Colonic mucosa (tissue), 4 donors: ENCODE results near the gene XPO4. TPM values are rescaled to one million over a fixed set of nuclear protein-coding genes. Genes with fewer than 3 reads are reported as not detected.

Experiments
- DNase-seq: peaks from one replicate; pipeline ENCODE4 v3.0.0-alpha.2; 2020
- H3K27ac ChIP-seq: fragments of 200-600 bp; one replicate; pipeline ENCODE4 v1.8.0; 2021
- H3K27me3 ChIP-seq: fragments of 200-600 bp; one replicate; pipeline ENCODE4 v1.8.0; 2021
- H3K36me3 ChIP-seq: fragments of 200-600 bp; one replicate; pipeline ENCODE4 v1.8.0; 2021
- H3K4me1 ChIP-seq: fragments of 200-600 bp; one replicate; pipeline ENCODE4 v1.8.0; 2021; ENCODE audit warnings: mild to moderate bottlenecking
- H3K4me3 ChIP-seq: fragments of 200-600 bp; one replicate; pipeline ENCODE4 v1.8.0; 2021
- H3K9ac ChIP-seq, 2 donors: one replicate each; pipeline ENCODE4 v1.7.0; 2013; ENCODE audit warnings: control low read depth in 2 of 2, low read depth in 2 of 2, low read length in 2 of 2
- H3K9me3 ChIP-seq: fragments of 200-600 bp; one replicate; pipeline ENCODE4 v1.8.0; 2021
- CTCF ChIP-seq: fragments of 200-600 bp; IDR thresholded peaks from one replicate; pipeline ENCODE4 v1.8.0; 2022; ENCODE audit warnings: antibody characterized with exemption, mild to moderate bottlenecking
- intact Hi-C: fragments of 100-400 bp; cut with DNase I; formaldehyde crosslinking; loops from one replicate; pipeline ENCODE4 v1.14.1; 2022
- total RNA-seq, 2 donors: library from RNA; stranded (reverse); fragmentation: NEBNext Ultra II Directional in 1 of 2; extraction: Animal tissue kit (Norgen Biotek cat#: 25700) in 1 of 2; gene quantifications; one replicate each; pipeline ENCODE4 v1.2.1, GENCODE V29; 2021
- donor health status: healthy.
- donor health status: DM: no; HTN: no; CAD: no.
- donor health status: DM: no; HTN: no; CAD: no.

The XPO4 gene
- total RNA-seq, 2 donors from 2014 or later: 9.1 to 18.2 TPM

DNA sequence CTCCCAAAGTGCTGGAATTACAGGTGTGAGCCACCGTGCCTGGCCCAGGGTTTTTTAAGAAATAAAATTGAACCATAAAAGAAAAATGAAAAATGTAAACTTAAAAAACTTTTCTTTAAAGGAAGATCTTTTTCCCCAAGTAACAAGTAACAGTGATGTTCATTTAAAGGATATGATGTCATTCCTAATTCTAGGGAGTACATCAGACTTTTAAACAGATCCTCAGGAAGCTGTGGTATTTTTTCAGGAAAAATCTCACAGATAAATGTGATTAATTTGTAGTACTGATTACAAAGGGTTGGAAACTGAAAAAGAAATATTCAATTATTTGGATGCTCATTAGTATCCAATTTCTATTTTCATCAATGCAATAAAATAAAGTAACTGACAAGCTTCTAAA is 114.2 kb downstream of the XPO4 start:
- Histone ChIP-seq H3K27me3 (no peaks in the 10 kb centered on the region), H3K27ac (no peak overlapping the region), H3K4me3 (no peak overlapping the region), H3K9ac (no peak overlapping the region), H3K9me3 (no peaks in the 10 kb centered on the region), H3K4me1 (no peaks in the 10 kb centered on the region), H3K36me3 (no peaks in the 10 kb centered on the region)
- intact Hi-C loops: no loop called here
- TF ChIP-seq CTCF: no peak
- DNase-seq: no peak

DNA sequence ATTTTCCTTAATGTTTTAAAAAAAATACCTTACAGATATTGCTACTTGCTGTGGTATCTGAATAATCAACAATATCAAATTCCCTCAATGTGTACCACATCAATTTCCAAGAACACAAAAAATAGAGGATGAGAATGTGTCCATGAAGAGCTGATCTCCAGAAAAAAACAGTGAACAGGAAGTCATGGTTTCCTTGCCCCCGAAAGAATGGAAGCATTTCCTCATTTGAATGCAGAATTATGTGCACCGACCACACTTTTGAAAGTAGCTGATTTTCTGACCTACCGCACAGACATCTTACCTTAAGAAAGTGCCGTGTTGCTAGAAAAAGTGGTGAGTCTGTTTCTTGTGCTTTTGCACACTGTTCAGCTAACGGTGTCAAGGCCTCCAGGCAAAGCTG is 115.4 kb downstream of the XPO4 start:
- intact Hi-C loops: no loop called here
- TF ChIP-seq CTCF: no peak

GRCh38 chr13:20782116-20782708 is 120.3 kb downstream of the XPO4 start:
- Histone ChIP-seq H3K27ac (no peak overlapping the region), H3K4me1 (no peaks in the 10 kb centered on the region), H3K4me3 (no peak overlapping the region), H3K27me3 (no peaks in the 10 kb centered on the region), H3K36me3 (no peaks in the 10 kb centered on the region), H3K9ac (no peak overlapping the region), H3K9me3 (no peaks in the 10 kb centered on the region)
- no peak for TF ChIP-seq CTCF
- DNase-seq: no peak
- intact Hi-C loops: no loop called here

More for the DNA sequence above, 115.4 kb downstream of the XPO4 start:
- Histone ChIP-seq H3K9ac (no peak overlapping the region), H3K4me1 (no peaks in the 10 kb centered on the region), H3K27me3 (no peaks in the 10 kb centered on the region), H3K9me3 (no peaks in the 10 kb centered on the region), H3K4me3 (no peak overlapping the region), H3K36me3 (no peaks in the 10 kb centered on the region), H3K27ac (no peak overlapping the region)
- DNase-seq: no peak

GRCh38 chr13:20780317-20780716 is 122.2 kb downstream of the XPO4 start:
- no peaks in the 10 kb centered on the region for H3K36me3 ChIP-seq
- H3K4me1 ChIP-seq: no peaks in the 10 kb centered on the region
- no peak for DNase-seq
- no peaks in the 10 kb centered on the region for H3K9me3 ChIP-seq
- H3K9ac ChIP-seq: no peak overlapping the region
- no peak overlapping the region for H3K4me3 ChIP-seq
- intact Hi-C loops: no loop called here
- no peaks in the 10 kb centered on the region for H3K27me3 ChIP-seq
- no peak for TF ChIP-seq CTCF
- no peak overlapping the region for H3K27ac ChIP-seq

GRCh38 chr13:20779405-20779804 is 123.1 kb downstream of the XPO4 start:
- Histone ChIP-seq H3K9ac (no peak overlapping the region), H3K4me1 (no peaks in the 10 kb centered on the region), H3K36me3 (no peaks in the 10 kb centered on the region), H3K9me3 (no peaks in the 10 kb centered on the region), H3K27me3 (no peaks in the 10 kb centered on the region), H3K4me3 (no peak overlapping the region), H3K27ac (no peak overlapping the region)
- TF ChIP-seq CTCF: no peak
- intact Hi-C loops: no loop called here
- DNase-seq: no peak
